Right lobe of liver (tissue), 4 donors: ENCODE data around the gene RFXAP.

Experiments used
- POLR2A ChIP-seq: fragments of 450-650 bp; IDR thresholded peaks from one replicate; pipeline ENCODE4 v1.6.1; 2017; ENCODE audit warnings: antibody characterized with exemption, mild to moderate bottlenecking
- TF ChIP-seq, protein P1 (sequence below), 4 donors: fragments of 200-600 bp in 3 of 4; fragments of 450-650 bp in 1 of 4; IDR thresholded peaks; one replicate each; pipeline versions ENCODE4 v1.5.1 to v1.8.0; 2016 to 2022; ENCODE audit warnings: antibody characterized with exemption in 4 of 4, mild to moderate bottlenecking in 2 of 4
- donor health status: DM: no; HTN: no; CAD: no.
- donor health status: DM: no; HTN: no; CAD: no.
- donor health status: DM: no; HTN: yes; CAD: no.

DNA sequence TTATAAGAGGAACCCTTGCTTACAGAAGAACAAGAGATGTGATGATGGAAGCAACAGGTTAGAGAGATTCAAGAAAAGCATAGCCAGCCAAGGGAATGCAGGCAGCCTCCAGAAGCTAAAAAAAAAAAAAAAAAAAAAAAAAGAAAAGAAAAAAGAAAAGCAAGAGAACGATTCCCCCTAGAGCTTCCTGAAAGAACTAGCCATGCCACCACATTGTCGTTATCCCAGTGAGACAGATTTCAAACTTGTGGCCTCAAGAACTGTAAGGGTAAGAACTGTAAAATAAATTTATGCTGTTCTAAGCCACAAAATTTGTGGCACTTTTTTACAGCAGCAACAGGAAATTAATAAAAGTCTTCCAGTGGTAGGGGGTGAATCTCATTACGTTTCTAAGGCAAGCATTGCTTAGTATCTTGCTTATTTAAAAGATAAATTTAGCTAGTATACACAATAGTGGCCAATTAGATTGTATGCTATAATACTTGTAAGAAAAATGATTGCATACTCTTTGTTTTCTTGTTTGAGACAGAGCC, 21.8 kb downstream of the RFXAP start:
- TF ChIP-seq, protein P1, sequence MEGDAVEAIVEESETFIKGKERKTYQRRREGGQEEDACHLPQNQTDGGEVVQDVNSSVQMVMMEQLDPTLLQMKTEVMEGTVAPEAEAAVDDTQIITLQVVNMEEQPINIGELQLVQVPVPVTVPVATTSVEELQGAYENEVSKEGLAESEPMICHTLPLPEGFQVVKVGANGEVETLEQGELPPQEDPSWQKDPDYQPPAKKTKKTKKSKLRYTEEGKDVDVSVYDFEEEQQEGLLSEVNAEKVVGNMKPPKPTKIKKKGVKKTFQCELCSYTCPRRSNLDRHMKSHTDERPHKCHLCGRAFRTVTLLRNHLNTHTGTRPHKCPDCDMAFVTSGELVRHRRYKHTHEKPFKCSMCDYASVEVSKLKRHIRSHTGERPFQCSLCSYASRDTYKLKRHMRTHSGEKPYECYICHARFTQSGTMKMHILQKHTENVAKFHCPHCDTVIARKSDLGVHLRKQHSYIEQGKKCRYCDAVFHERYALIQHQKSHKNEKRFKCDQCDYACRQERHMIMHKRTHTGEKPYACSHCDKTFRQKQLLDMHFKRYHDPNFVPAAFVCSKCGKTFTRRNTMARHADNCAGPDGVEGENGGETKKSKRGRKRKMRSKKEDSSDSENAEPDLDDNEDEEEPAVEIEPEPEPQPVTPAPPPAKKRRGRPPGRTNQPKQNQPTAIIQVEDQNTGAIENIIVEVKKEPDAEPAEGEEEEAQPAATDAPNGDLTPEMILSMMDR (IDR thresholded peaks at IDR 0.05): no peak
- no peak for TF ChIP-seq POLR2A
